HL-60 (cell line): ENCODE results near the gene ARMH1.

Experiments
- CTCF ChIP-seq: IDR thresholded peaks from one replicate; pipeline ENCODE4 v1.5.1; 2011; ENCODE audit warnings: low read length, control low read depth, inconsistent platforms; ENCODE audit not compliant: insufficient read depth
- GABPA ChIP-seq: IDR thresholded peaks from 2 replicates; pipeline ENCODE4 v1.6.1; 2012; ENCODE audit warnings: low read depth
- POLR2AphosphoS5 ChIP-seq: IDR thresholded peaks from 2 replicates; pipeline ENCODE4 v1.6.1; 2012; ENCODE audit warnings: low read depth
- SPI1 ChIP-seq: IDR thresholded peaks from 2 replicates; pipeline ENCODE4 v1.6.1; 2012; ENCODE audit warnings: low read depth, mild to moderate bottlenecking, borderline replicate concordance
- TF ChIP-seq, protein P1 (sequence below): IDR thresholded peaks from 2 replicates; pipeline ENCODE4 v1.6.1; 2012; ENCODE audit warnings: low read depth; ENCODE audit not compliant: insufficient replicate concordance

- TF ChIP-seq CTCF, result no peak
- TF ChIP-seq, protein P1, sequence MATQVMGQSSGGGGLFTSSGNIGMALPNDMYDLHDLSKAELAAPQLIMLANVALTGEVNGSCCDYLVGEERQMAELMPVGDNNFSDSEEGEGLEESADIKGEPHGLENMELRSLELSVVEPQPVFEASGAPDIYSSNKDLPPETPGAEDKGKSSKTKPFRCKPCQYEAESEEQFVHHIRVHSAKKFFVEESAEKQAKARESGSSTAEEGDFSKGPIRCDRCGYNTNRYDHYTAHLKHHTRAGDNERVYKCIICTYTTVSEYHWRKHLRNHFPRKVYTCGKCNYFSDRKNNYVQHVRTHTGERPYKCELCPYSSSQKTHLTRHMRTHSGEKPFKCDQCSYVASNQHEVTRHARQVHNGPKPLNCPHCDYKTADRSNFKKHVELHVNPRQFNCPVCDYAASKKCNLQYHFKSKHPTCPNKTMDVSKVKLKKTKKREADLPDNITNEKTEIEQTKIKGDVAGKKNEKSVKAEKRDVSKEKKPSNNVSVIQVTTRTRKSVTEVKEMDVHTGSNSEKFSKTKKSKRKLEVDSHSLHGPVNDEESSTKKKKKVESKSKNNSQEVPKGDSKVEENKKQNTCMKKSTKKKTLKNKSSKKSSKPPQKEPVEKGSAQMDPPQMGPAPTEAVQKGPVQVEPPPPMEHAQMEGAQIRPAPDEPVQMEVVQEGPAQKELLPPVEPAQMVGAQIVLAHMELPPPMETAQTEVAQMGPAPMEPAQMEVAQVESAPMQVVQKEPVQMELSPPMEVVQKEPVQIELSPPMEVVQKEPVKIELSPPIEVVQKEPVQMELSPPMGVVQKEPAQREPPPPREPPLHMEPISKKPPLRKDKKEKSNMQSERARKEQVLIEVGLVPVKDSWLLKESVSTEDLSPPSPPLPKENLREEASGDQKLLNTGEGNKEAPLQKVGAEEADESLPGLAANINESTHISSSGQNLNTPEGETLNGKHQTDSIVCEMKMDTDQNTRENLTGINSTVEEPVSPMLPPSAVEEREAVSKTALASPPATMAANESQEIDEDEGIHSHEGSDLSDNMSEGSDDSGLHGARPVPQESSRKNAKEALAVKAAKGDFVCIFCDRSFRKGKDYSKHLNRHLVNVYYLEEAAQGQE, result no peak
- no peak for TF ChIP-seq GABPA
- TF ChIP-seq POLR2AphosphoS5, result no peak
- no peak for TF ChIP-seq SPI1
These were observed 19.8 kb upstream of the ARMH1 start for GRCh38 chr1:44654621-44655187.
